ENCODE measurements around the gene UMPS.
"Not testable (repeated sequence)": the region's sequence is repeated elsewhere in the genome, so short reads cannot be mapped to it uniquely, and the experiment has no call there.

UMPS gene

GRCh38 chr3:124696006-124696405 is 34.2 kb upstream of the UMPS start:
- no peaks in the 10 kb centered on the region for H3K36me3 ChIP-seq (ENCODE audit: control insufficient read depth in 1 of 2, insufficient read depth in 2 of 2, low read length in 2 of 2)
- H3K27me3 ChIP-seq (ENCODE audit: low read depth, low read length), result no peaks in the 10 kb centered on the region
- no peaks in the 10 kb centered on the region for H3K9me3 ChIP-seq (ENCODE audit: control insufficient read depth in 1 of 2, low read length in 2 of 2)
- H3K4me1 ChIP-seq (ENCODE audit: control insufficient read depth in 1 of 2, insufficient read depth in 2 of 2, low read length in 2 of 2), result no peaks in the 10 kb centered on the region
- H3K27ac ChIP-seq (ENCODE audit: low read length), result no peak overlapping the region
- no peak overlapping the region for H3K4me3 ChIP-seq (ENCODE audit: low read depth in 1 of 2, low read length in 2 of 2)

- Histone ChIP-seq H3K36me3 (ENCODE audit: control insufficient read depth in 1 of 2, insufficient read depth in 2 of 2, low read length in 2 of 2) (no peaks in the 10 kb centered on the region), H3K9me3 (ENCODE audit: control insufficient read depth in 1 of 2, low read length in 2 of 2) (no peaks in the 10 kb centered on the region), H3K27ac (ENCODE audit: low read length) (no peak overlapping the region), H3K4me3 (ENCODE audit: low read depth in 1 of 2, low read length in 2 of 2) (no peak overlapping the region), H3K4me1 (ENCODE audit: control insufficient read depth in 1 of 2, insufficient read depth in 2 of 2, low read length in 2 of 2) (no peaks in the 10 kb centered on the region), H3K27me3 (ENCODE audit: low read depth, low read length) (no peaks in the 10 kb centered on the region)
Measured at GRCh38 chr3:124697302-124697701, 33.0 kb upstream of the UMPS start.

- Histone ChIP-seq H3K36me3 (ENCODE audit: control insufficient read depth in 1 of 2, insufficient read depth in 2 of 2, low read length in 2 of 2) (no peaks in the 10 kb centered on the region), H3K9me3 (ENCODE audit: control insufficient read depth in 1 of 2, low read length in 2 of 2) (no peaks in the 10 kb centered on the region), H3K27me3 (ENCODE audit: low read depth, low read length) (no peaks in the 10 kb centered on the region), H3K4me1 (ENCODE audit: control insufficient read depth in 1 of 2, insufficient read depth in 2 of 2, low read length in 2 of 2) (no peaks in the 10 kb centered on the region), H3K4me3 (ENCODE audit: low read depth in 1 of 2, low read length in 2 of 2) (no peak overlapping the region), H3K27ac (ENCODE audit: low read length) (no peak overlapping the region)
Measured at GRCh38 chr3:124698030-124698770, 32.1 kb upstream of the UMPS start.

GRCh38 chr3:124699051-124699450 is 31.2 kb upstream of the UMPS start:
- Histone ChIP-seq H3K36me3 (ENCODE audit: control insufficient read depth in 1 of 2, insufficient read depth in 2 of 2, low read length in 2 of 2) (no peaks in the 10 kb centered on the region), H3K9me3 (ENCODE audit: control insufficient read depth in 1 of 2, low read length in 2 of 2) (no peaks in the 10 kb centered on the region), H3K27ac (ENCODE audit: low read length) (no peak overlapping the region), H3K4me3 (ENCODE audit: low read depth in 1 of 2, low read length in 2 of 2) (no peak overlapping the region), H3K27me3 (ENCODE audit: low read depth, low read length) (no peaks in the 10 kb centered on the region), H3K4me1 (ENCODE audit: control insufficient read depth in 1 of 2, insufficient read depth in 2 of 2, low read length in 2 of 2) (no peaks in the 10 kb centered on the region)

- H3K36me3 ChIP-seq (ENCODE audit: control insufficient read depth in 1 of 2, insufficient read depth in 2 of 2, low read length in 2 of 2), result no peaks in the 10 kb centered on the region
- H3K27me3 ChIP-seq (ENCODE audit: low read depth, low read length), result no peaks in the 10 kb centered on the region
- H3K27ac ChIP-seq (ENCODE audit: low read length), result no peak overlapping the region
- H3K4me1 ChIP-seq (ENCODE audit: control insufficient read depth in 1 of 2, insufficient read depth in 2 of 2, low read length in 2 of 2), result no peaks in the 10 kb centered on the region
- H3K9me3 ChIP-seq (ENCODE audit: control insufficient read depth in 1 of 2, low read length in 2 of 2), result no peaks in the 10 kb centered on the region
- H3K4me3 ChIP-seq (ENCODE audit: low read depth in 1 of 2, low read length in 2 of 2), result no peak overlapping the region
Measured at GRCh38 chr3:124699686-124700396, 30.4 kb upstream of the UMPS start.

- Histone ChIP-seq H3K4me3 (ENCODE audit: low read depth in 1 of 2, low read length in 2 of 2) (no peak overlapping the region), H3K27ac (ENCODE audit: low read length) (no peak overlapping the region), H3K27me3 (ENCODE audit: low read depth, low read length) (no peaks in the 10 kb centered on the region), H3K36me3 (ENCODE audit: control insufficient read depth in 1 of 2, insufficient read depth in 2 of 2, low read length in 2 of 2) (no peaks in the 10 kb centered on the region), H3K9me3 (ENCODE audit: control insufficient read depth in 1 of 2, low read length in 2 of 2) (no peaks in the 10 kb centered on the region), H3K4me1 (ENCODE audit: control insufficient read depth in 1 of 2, insufficient read depth in 2 of 2, low read length in 2 of 2) (no peaks in the 10 kb centered on the region)
Measured at GRCh38 chr3:124700880-124701684, 29.2 kb upstream of the UMPS start.

GRCh38 chr3:124701687-124702086 is 28.6 kb upstream of the UMPS start:
- Histone ChIP-seq H3K27me3 (ENCODE audit: low read depth, low read length) (no peaks in the 10 kb centered on the region), H3K4me1 (ENCODE audit: control insufficient read depth in 1 of 2, insufficient read depth in 2 of 2, low read length in 2 of 2) (no peaks in the 10 kb centered on the region), H3K36me3 (ENCODE audit: control insufficient read depth in 1 of 2, insufficient read depth in 2 of 2, low read length in 2 of 2) (no peaks in the 10 kb centered on the region), H3K27ac (ENCODE audit: low read length) (no peak overlapping the region), H3K4me3 (ENCODE audit: low read depth in 1 of 2, low read length in 2 of 2) (no peak overlapping the region), H3K9me3 (ENCODE audit: control insufficient read depth in 1 of 2, low read length in 2 of 2) (no peaks in the 10 kb centered on the region)

GRCh38 chr3:124702950-124703349 is 27.3 kb upstream of the UMPS start:
- Histone ChIP-seq H3K4me1 (ENCODE audit: control insufficient read depth in 1 of 2, insufficient read depth in 2 of 2, low read length in 2 of 2) (no peaks in the 10 kb centered on the region), H3K27ac (ENCODE audit: low read length) (no peak overlapping the region), H3K4me3 (ENCODE audit: low read depth in 1 of 2, low read length in 2 of 2) (no peak overlapping the region), H3K27me3 (ENCODE audit: low read depth, low read length) (no peaks in the 10 kb centered on the region), H3K9me3 (ENCODE audit: control insufficient read depth in 1 of 2, low read length in 2 of 2) (no peaks in the 10 kb centered on the region), H3K36me3 (ENCODE audit: control insufficient read depth in 1 of 2, insufficient read depth in 2 of 2, low read length in 2 of 2) (no peaks in the 10 kb centered on the region)

GRCh38 chr3:124705552-124705951 is 24.7 kb upstream of the UMPS start:
- Histone ChIP-seq H3K27ac (ENCODE audit: low read length) (no peak overlapping the region), H3K36me3 (ENCODE audit: control insufficient read depth in 1 of 2, insufficient read depth in 2 of 2, low read length in 2 of 2) (no peaks in the 10 kb centered on the region), H3K9me3 (ENCODE audit: control insufficient read depth in 1 of 2, low read length in 2 of 2) (no peaks in the 10 kb centered on the region), H3K27me3 (ENCODE audit: low read depth, low read length) (no peaks in the 10 kb centered on the region), H3K4me1 (ENCODE audit: control insufficient read depth in 1 of 2, insufficient read depth in 2 of 2, low read length in 2 of 2) (no peaks in the 10 kb centered on the region), H3K4me3 (ENCODE audit: low read depth in 1 of 2, low read length in 2 of 2) (no peak overlapping the region)

GRCh38 chr3:124707223-124707622 is 23.0 kb upstream of the UMPS start:
- not testable (repeated sequence) for H3K27ac ChIP-seq (ENCODE audit: low read length); H3K4me1 ChIP-seq (ENCODE audit: control insufficient read depth in 1 of 2, insufficient read depth in 2 of 2, low read length in 2 of 2); H3K27me3 ChIP-seq (ENCODE audit: low read depth, low read length); H3K9me3 ChIP-seq (ENCODE audit: control insufficient read depth in 1 of 2, low read length in 2 of 2); H3K4me3 ChIP-seq (ENCODE audit: low read depth in 1 of 2, low read length in 2 of 2); H3K36me3 ChIP-seq (ENCODE audit: control insufficient read depth in 1 of 2, insufficient read depth in 2 of 2, low read length in 2 of 2)

- Histone ChIP-seq H3K4me3 (ENCODE audit: low read depth in 1 of 2, low read length in 2 of 2) (no peak overlapping the region), H3K27me3 (ENCODE audit: low read depth, low read length) (no peaks in the 10 kb centered on the region), H3K9me3 (ENCODE audit: control insufficient read depth in 1 of 2, low read length in 2 of 2) (no peaks in the 10 kb centered on the region), H3K4me1 (ENCODE audit: control insufficient read depth in 1 of 2, insufficient read depth in 2 of 2, low read length in 2 of 2) (no peaks in the 10 kb centered on the region), H3K27ac (ENCODE audit: low read length) (no peak overlapping the region), H3K36me3 (ENCODE audit: control insufficient read depth in 1 of 2, insufficient read depth in 2 of 2, low read length in 2 of 2) (no peaks in the 10 kb centered on the region)
Measured at GRCh38 chr3:124707656-124708062, 22.6 kb upstream of the UMPS start.

All from muscle layer of duodenum (tissue), 2 donors.